Endothelial cell of umbilical vein (primary cell): ENCODE results near the gene SCD. TPM values are rescaled to one million over a fixed set of nuclear protein-coding genes. Genes with fewer than 3 reads are reported as not detected.

ENCODE experiments used
- BruUV-seq: library from RNA; stranded (reverse); fragments of 400-500 nt; replicated peaks from 2 replicates; lab custom pipeline; 2021; lab: Mats Ljungman, UMichigan
- CTCF ChIA-PET: fragments of 300-600, 350-600 bp; sonication (Branson Sonifier 250); formaldehyde crosslinking; loops from one replicate; lab custom pipeline; 2021; ENCODE audit warnings: antibody characterized with exemption, inconsistent platforms; lab: Charles Lee
- POLR2A ChIA-PET: fragments of 300-600, 350-600 bp; sonication (Branson Sonifier 250); formaldehyde crosslinking; loops from one replicate; lab custom pipeline; 2021; ENCODE audit warnings: antibody characterized with exemption, inconsistent platforms; lab: Charles Lee
- DNase-seq: peaks from one replicate; pipeline ENCODE4 v3.0.0-alpha.2; 2011; ENCODE audit warnings: low read depth, low spot score
- FAIRE-seq: peaks from 2 replicates; lab custom pipeline; 2011; peaks lifted over from hg19 to GRCh38; lab: Jason Lieb, UNC
- H2AFZ ChIP-seq: 2 replicates; pipeline ENCODE4 v1.6.0; 2012; ENCODE audit warnings: low read depth, low read length, control low read depth, inconsistent platforms
- H3K27ac ChIP-seq: 2 replicates; pipeline ENCODE4 v1.5.1; 2011; ENCODE audit warnings: low read depth, mild to moderate bottlenecking, control low read depth, low read length, moderate library complexity; ENCODE audit not compliant: insufficient read depth
- H3K27me3 ChIP-seq, 2 experiments: 2 replicates each; pipeline versions ENCODE4 v1.6.0 to v1.6.1; 2011; ENCODE audit warnings: low read length in 2 of 2, mixed read lengths in 1 of 2; ENCODE audit not compliant: control insufficient read depth in 2 of 2, insufficient read depth in 2 of 2
- H3K36me3 ChIP-seq, 2 experiments: 2 replicates in 1 of 2; 3 replicates in 1 of 2; pipeline ENCODE4 v1.5.1; 2011; ENCODE audit warnings: low read length in 2 of 2, mild to moderate bottlenecking in 1 of 2, moderate library complexity in 1 of 2; ENCODE audit not compliant: control insufficient read depth in 2 of 2, insufficient read depth in 2 of 2; ENCODE audit errors: extremely low read depth in 1 of 2
- H3K4me1 ChIP-seq: 3 replicates; pipeline ENCODE4 v1.5.1; 2011; ENCODE audit warnings: mild to moderate bottlenecking, low read length; ENCODE audit not compliant: control insufficient read depth, insufficient read depth; ENCODE audit errors: extremely low read depth
- H3K4me2 ChIP-seq: 2 replicates; pipeline ENCODE4 v1.6.1; 2011; ENCODE audit warnings: low read length, control low read depth, mixed read lengths; ENCODE audit not compliant: insufficient read depth
- H3K4me3 ChIP-seq, 3 experiments: fragments of 200-600 bp in 1 of 3; sonication (generic), shearing (Covaris generic) in 1 of 3; replicated peaks in 1 of 3; 2 replicates each; pipeline ENCODE4 v1.5.1; 2011 to 2016; ENCODE audit warnings: control low read depth in 3 of 3, low read length in 3 of 3, mild to moderate bottlenecking in 2 of 3, inconsistent platforms in 1 of 3, low read depth in 1 of 3, moderate library complexity in 1 of 3; ENCODE audit not compliant: insufficient read depth in 1 of 3
- H3K79me2 ChIP-seq: 2 replicates; pipeline ENCODE4 v1.6.0; 2012; ENCODE audit warnings: low read length, inconsistent platforms; ENCODE audit not compliant: control insufficient read depth, insufficient read depth
- H3K9ac ChIP-seq: replicated peaks from 2 replicates; pipeline ENCODE3; 2011; ENCODE audit warnings: low read length, control low read depth; ENCODE audit not compliant: insufficient read depth; ENCODE audit errors: extremely low read depth
- H3K9me1 ChIP-seq: replicated peaks from 3 replicates; pipeline ENCODE4 v1.6.0; 2011; ENCODE audit warnings: mild to moderate bottlenecking, low read length; ENCODE audit not compliant: control insufficient read depth, insufficient read depth; ENCODE audit errors: extremely low read depth
- H3K9me3 ChIP-seq: replicated peaks from 2 replicates; pipeline ENCODE4 v1.5.1; 2012; ENCODE audit warnings: low read length, inconsistent platforms; ENCODE audit not compliant: control insufficient read depth, insufficient read depth
- H4K20me1 ChIP-seq: replicated peaks from 2 replicates; pipeline ENCODE3; 2011; ENCODE audit warnings: mild to moderate bottlenecking, low read length; ENCODE audit not compliant: control insufficient read depth, insufficient read depth; ENCODE audit errors: extremely low read depth
- POLR2A ChIP-seq: IDR thresholded peaks from 2 replicates; pipeline ENCODE4 v1.6.1; 2012; ENCODE audit warnings: low read depth, mild to moderate bottlenecking, control low read depth, low read length
- dilution Hi-C: fragments of 300-500 bp; cut with MboI; formaldehyde crosslinking; loops from one replicate; pipeline ENCODE4 v1.15.0; 2019; ENCODE audit warnings: low sequenced_read_pairs; ENCODE audit not compliant: extremely low pct_ligation_motif_present
- intact Hi-C: fragments of 100-400 bp; cut with micrococcal nuclease; formaldehyde crosslinking; loops from one replicate; pipeline ENCODE4 v1.10.0; 2022
- polyA plus RNA-seq, 4 experiments: library from polyadenylated mRNA; depleted of rRNA in 3 of 4; stranded (reverse) in 3 of 4; unstranded in 1 of 4; fragments of >200 nt; gene quantifications; 2 replicates each; pipeline versions ENCODE4 v1.2.1 to v1.2.3, GENCODE V29; 2011 to 2012; ENCODE audit warnings: missing spikeins in 1 of 4
- total RNA-seq: library from RNA; stranded (reverse); gene quantifications from 2 replicates; pipeline ENCODE4 v1.2.3, GENCODE V29; 2021
- TF ChIP-seq, protein P1 (sequence below): IDR thresholded peaks from 2 replicates; pipeline ENCODE4 v1.6.1; 2011; ENCODE audit not compliant: insufficient read depth, insufficient read length
- TF ChIP-seq, protein P2 (sequence below), 2 donors: IDR thresholded peaks; 1 replicate in 1 of 2; 2 replicates in 1 of 2; pipeline ENCODE4 v1.5.1; 2011; ENCODE audit warnings: low read length in 2 of 2, mild to moderate bottlenecking in 2 of 2, moderate library complexity in 2 of 2, control low read depth in 1 of 2, inconsistent platforms in 1 of 2, low read depth in 1 of 2; ENCODE audit not compliant: insufficient read depth in 1 of 2; ENCODE audit errors: extremely low read depth in 1 of 2

Gene SCD
- total and polyA plus RNA-seq, 2 donors (not counting 3 experiments of a cell fraction or from before 2014, with no cell fraction given): 258 to 426 TPM

DNA sequence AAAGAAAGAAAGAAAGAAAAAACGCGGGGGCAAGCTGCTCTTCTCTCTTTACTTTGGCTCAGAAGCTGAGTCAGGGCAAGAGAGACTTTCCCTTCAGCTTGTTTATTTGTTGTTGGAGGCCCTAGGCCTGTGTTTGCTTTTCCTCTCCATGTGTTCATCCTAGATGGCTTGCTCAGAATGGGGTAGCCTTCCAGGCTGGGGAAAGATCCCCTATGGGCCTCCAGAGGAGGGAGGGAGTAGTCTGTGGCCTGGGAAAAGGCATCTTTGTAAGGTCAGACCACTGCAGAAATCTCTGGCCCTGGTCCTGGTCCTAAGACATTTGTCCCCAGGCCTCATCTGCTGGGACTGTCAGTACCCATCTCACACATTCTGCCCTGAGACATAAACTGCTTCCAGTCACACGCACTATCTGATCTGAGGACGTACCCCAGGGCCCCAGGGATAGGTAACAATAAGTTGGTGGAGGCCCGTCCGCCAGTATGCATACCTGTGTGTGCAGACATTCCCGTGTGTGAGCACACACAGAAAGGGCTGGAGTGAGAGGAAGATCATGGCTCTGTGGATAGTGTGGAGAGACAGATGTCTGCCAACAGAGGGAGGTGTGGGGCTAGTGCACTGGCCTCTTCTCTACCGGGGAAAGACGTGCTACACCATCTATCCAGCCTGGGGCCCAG lies 4.9 kb upstream of the SCD start:
- FAIRE-seq (peak; percentile 91), DNase-seq (peak; percentile 63)
- ChIA-PET CTCF (interaction anchor here (0.7 to 7.0 kb wide), 19 partner anchors 9 to 193 kb away, joined by 3 to 110 read pairs (median 5); partner anchors contain the start of gene HIF1AN), POLR2A (no interaction called here)
- Histone ChIP-seq H4K20me1 (no peaks in the 10 kb centered on the region), H3K27ac (no peak overlapping the region), H3K4me1 (peaks cover 9% of the 10 kb centered on the region), H3K9ac (no peak overlapping the region), H3K27me3 (no peaks in the 10 kb centered on the region), H3K4me2 (no peak overlapping the region), H2AFZ (no peak overlapping the region), H3K9me3 (no peaks in the 10 kb centered on the region), H3K4me3 (no peak overlapping the region), H3K9me1 (no peaks in the 10 kb centered on the region), H3K79me2 (peaks cover 2% of the 10 kb centered on the region), H3K36me3 (no peaks in the 10 kb centered on the region)
- dilution Hi-C loops: no loop called here
- BruUV-seq: no TSS peak
- TF ChIP-seq, protein P1, sequence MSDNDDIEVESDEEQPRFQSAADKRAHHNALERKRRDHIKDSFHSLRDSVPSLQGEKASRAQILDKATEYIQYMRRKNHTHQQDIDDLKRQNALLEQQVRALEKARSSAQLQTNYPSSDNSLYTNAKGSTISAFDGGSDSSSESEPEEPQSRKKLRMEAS: no peak
- TF ChIP-seq, protein P2, sequence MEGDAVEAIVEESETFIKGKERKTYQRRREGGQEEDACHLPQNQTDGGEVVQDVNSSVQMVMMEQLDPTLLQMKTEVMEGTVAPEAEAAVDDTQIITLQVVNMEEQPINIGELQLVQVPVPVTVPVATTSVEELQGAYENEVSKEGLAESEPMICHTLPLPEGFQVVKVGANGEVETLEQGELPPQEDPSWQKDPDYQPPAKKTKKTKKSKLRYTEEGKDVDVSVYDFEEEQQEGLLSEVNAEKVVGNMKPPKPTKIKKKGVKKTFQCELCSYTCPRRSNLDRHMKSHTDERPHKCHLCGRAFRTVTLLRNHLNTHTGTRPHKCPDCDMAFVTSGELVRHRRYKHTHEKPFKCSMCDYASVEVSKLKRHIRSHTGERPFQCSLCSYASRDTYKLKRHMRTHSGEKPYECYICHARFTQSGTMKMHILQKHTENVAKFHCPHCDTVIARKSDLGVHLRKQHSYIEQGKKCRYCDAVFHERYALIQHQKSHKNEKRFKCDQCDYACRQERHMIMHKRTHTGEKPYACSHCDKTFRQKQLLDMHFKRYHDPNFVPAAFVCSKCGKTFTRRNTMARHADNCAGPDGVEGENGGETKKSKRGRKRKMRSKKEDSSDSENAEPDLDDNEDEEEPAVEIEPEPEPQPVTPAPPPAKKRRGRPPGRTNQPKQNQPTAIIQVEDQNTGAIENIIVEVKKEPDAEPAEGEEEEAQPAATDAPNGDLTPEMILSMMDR (IDR thresholded peaks at IDR 0.05; ENCODE audit: extremely low read depth in 1 of 2, insufficient read depth in 1 of 2, low read depth in 1 of 2, low read length in 2 of 2): peak; percentile 64 to 84
- intact Hi-C loops: loop anchor here (1.0 kb wide), 1 partner anchor 91 kb away; no protein-coding TSS in a partner anchor

DNA sequence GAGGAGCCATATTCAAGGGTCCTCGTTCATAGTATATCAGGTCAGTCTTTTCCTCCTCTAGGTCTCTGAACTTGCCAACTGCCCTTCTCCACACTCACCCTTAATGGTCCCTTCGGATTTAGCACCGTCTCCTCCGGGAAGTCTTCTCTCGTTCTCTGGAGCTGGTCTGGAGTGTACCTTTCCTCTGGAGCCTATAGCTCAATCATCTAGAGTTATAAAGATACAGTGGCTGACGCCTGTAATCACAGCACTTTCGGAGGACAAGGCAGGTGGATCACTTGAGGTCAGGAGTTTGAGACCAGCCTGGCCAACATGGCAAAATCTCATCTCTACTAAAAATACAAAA lies 4.4 kb upstream of the SCD start:
- Histone ChIP-seq H3K9me1 (no peaks in the 10 kb centered on the region), H3K4me2 (no peak overlapping the region), H3K36me3 (no peaks in the 10 kb centered on the region), H2AFZ (peak overlapping the region; percentile 24), H3K27ac (no peak overlapping the region), H4K20me1 (no peaks in the 10 kb centered on the region), H3K27me3 (no peaks in the 10 kb centered on the region), H3K4me3 (no peak overlapping the region), H3K79me2 (peaks cover 7% of the 10 kb centered on the region), H3K9me3 (no peaks in the 10 kb centered on the region), H3K9ac (no peak overlapping the region), H3K4me1 (peaks cover 9% of the 10 kb centered on the region)
- DNase-seq (no peak), FAIRE-seq (no peak)
- dilution Hi-C loops (no loop called here), intact Hi-C loops (loop anchor here (1.0 kb wide), 1 partner anchor 91 kb away; no protein-coding TSS in a partner anchor)
- CTCF ChIA-PET: interaction anchor here (0.6 to 6.4 kb wide), 21 partner anchors 8 to 536 kb away, joined by 3 to 106 read pairs (median 5); partner anchors contain the start of gene HIF1AN
- POLR2A ChIA-PET: no interaction called here
- TF ChIP-seq POLR2A: no peak
- no TSS peak for BruUV-seq
